ENCODE measurements around the gene XPO1.
"Not testable (repeated sequence)": the region's sequence is repeated elsewhere in the genome, so short reads cannot be mapped to it uniquely, and the experiment has no call there.

The XPO1 gene

GRCh38 chr2:61461404-61461803, 76.8 kb downstream of the XPO1 start:
- no peaks in the 10 kb centered on the region for H3K36me3 ChIP-seq (ENCODE audit: insufficient read depth, low read length)
- H3K27me3 ChIP-seq (ENCODE audit: control insufficient read depth in 1 of 2, insufficient read depth in 2 of 2, low read length in 2 of 2): no peaks in the 10 kb centered on the region
- H3K4me3 ChIP-seq (ENCODE audit: low read depth in 1 of 2, low read length in 2 of 2): no peak overlapping the region
- no peak overlapping the region for H3K9ac ChIP-seq (ENCODE audit: low read length)
- no peaks in the 10 kb centered on the region for H3K9me3 ChIP-seq (ENCODE audit: low read length)
- peaks cover 15% of the 10 kb centered on the region for H3K4me1 ChIP-seq (ENCODE audit: insufficient read depth, low read length)
- H3K27ac ChIP-seq (ENCODE audit: low read depth, low read length): no peak overlapping the region

DNA sequence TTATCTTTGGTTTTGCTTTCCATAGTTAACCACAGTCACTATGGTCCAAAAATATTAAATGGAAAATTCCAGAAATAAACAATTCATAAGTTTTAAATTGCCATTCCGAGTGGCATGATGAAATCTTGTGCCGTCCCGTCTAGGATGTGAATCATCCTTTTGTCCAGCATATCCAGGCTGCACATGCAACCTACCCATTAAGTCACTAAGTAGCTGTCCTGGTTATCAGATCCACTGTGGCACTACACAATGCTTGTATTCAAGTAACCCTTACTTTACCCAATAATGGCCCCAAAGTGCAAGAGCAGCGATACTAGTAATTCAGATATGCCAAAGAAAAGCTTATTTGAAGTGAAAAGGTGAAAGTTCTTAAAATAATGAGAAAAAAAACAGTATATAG, 78.0 kb downstream of the XPO1 start:
- Histone ChIP-seq H3K9ac (ENCODE audit: low read length) (no peak overlapping the region), H3K9me3 (ENCODE audit: low read length) (no peaks in the 10 kb centered on the region), H3K4me3 (ENCODE audit: low read depth in 1 of 2, low read length in 2 of 2) (no peak overlapping the region), H3K4me1 (ENCODE audit: insufficient read depth, low read length) (peaks cover 22% of the 10 kb centered on the region), H3K27ac (ENCODE audit: low read depth, low read length) (no peak overlapping the region), H3K27me3 (ENCODE audit: control insufficient read depth in 1 of 2, insufficient read depth in 2 of 2, low read length in 2 of 2) (no peaks in the 10 kb centered on the region), H3K36me3 (ENCODE audit: insufficient read depth, low read length) (no peaks in the 10 kb centered on the region)

GRCh38 chr2:61456746-61457420, 81.3 kb downstream of the XPO1 start:
- no peak overlapping the region for H3K27ac ChIP-seq (ENCODE audit: low read depth, low read length)
- H3K9ac ChIP-seq (ENCODE audit: low read length): no peak overlapping the region
- no peaks in the 10 kb centered on the region for H3K27me3 ChIP-seq (ENCODE audit: control insufficient read depth in 1 of 2, insufficient read depth in 2 of 2, low read length in 2 of 2)
- H3K9me3 ChIP-seq (ENCODE audit: low read length): no peaks in the 10 kb centered on the region
- peaks cover 13% of the 10 kb centered on the region for H3K4me1 ChIP-seq (ENCODE audit: insufficient read depth, low read length)
- no peaks in the 10 kb centered on the region for H3K36me3 ChIP-seq (ENCODE audit: insufficient read depth, low read length)
- H3K4me3 ChIP-seq (ENCODE audit: low read depth in 1 of 2, low read length in 2 of 2): no peak overlapping the region

DNA sequence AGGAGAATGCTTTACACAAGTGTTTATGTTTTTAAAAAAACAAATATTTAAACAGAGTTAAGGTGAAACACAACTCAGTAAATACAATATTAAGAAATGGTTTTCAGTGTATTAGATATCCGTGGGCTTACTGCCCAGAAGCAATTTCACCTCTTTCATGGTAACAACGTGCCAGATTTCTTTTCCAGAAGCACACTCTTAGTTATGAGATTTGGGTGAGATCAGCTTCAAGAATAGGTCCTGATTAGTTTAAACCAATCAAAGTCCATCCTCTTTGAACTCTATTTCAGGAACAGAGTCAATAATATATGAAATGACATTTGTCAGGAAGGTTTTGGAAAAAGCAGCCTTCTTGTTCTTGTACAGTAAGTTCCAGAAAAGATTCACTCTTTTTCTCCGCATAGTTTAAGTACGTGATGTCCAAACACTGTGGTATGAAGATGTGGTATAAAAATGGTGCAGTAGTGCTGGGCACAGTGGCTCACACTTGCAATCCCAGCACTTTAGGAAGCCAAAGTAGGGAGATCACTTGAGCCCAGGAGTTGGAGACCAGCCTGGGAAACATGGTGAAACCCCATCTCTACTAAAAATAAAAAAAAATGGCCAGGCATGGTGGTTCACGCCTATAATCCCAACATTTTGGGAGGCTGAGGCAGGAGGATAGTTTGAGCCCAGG, 81.9 kb downstream of the XPO1 start:
- Histone ChIP-seq H3K9ac (ENCODE audit: low read length) (no peak overlapping the region), H3K36me3 (ENCODE audit: insufficient read depth, low read length) (no peaks in the 10 kb centered on the region), H3K4me3 (ENCODE audit: low read depth in 1 of 2, low read length in 2 of 2) (no peak overlapping the region), H3K4me1 (ENCODE audit: insufficient read depth, low read length) (peaks cover 13% of the 10 kb centered on the region), H3K27ac (ENCODE audit: low read depth, low read length) (no peak overlapping the region), H3K9me3 (ENCODE audit: low read length) (no peaks in the 10 kb centered on the region), H3K27me3 (ENCODE audit: control insufficient read depth in 1 of 2, insufficient read depth in 2 of 2, low read length in 2 of 2) (no peaks in the 10 kb centered on the region)

GRCh38 chr2:61454972-61455371, 83.2 kb downstream of the XPO1 start:
- H3K27ac ChIP-seq (ENCODE audit: low read depth, low read length); H3K9ac ChIP-seq (ENCODE audit: low read length); H3K36me3 ChIP-seq (ENCODE audit: insufficient read depth, low read length); H3K9me3 ChIP-seq (ENCODE audit: low read length); H3K4me3 ChIP-seq (ENCODE audit: low read depth in 1 of 2, low read length in 2 of 2); H3K27me3 ChIP-seq (ENCODE audit: control insufficient read depth in 1 of 2, insufficient read depth in 2 of 2, low read length in 2 of 2): not testable (repeated sequence)
- H3K4me1 ChIP-seq (ENCODE audit: insufficient read depth, low read length): peaks cover 13% of the 10 kb centered on the region

- Histone ChIP-seq H3K36me3 (ENCODE audit: insufficient read depth, low read length) (no peaks in the 10 kb centered on the region), H3K4me3 (ENCODE audit: low read depth in 1 of 2, low read length in 2 of 2) (no peak overlapping the region), H3K9me3 (ENCODE audit: low read length) (no peaks in the 10 kb centered on the region), H3K27ac (ENCODE audit: low read depth, low read length) (no peak overlapping the region), H3K9ac (ENCODE audit: low read length) (no peak overlapping the region), H3K4me1 (ENCODE audit: insufficient read depth, low read length) (peaks cover 13% of the 10 kb centered on the region), H3K27me3 (ENCODE audit: control insufficient read depth in 1 of 2, insufficient read depth in 2 of 2, low read length in 2 of 2) (no peaks in the 10 kb centered on the region)
Measured at GRCh38 chr2:61454383-61454782, 83.8 kb downstream of the XPO1 start.

DNA sequence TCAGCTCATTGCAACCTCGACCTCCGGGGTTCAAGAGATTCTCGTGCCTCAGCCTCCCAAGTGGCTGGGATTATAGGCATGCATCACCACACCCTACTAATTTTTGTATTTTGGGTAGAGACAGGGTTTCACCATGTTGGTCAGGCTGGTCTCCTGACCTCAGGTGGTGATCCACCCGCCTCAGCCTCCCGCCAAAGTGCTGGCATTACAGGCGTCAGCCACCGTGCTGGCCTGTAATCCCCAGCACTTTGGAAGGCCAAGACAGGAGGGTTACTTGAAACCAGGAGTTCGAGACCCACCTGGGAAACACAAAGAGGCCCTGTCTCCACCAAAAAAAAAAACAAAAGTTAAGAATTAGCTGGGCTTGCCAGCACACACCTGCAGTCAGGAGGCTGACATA, 85.8 kb downstream of the XPO1 start:
- Histone ChIP-seq H3K4me3 (ENCODE audit: low read depth in 1 of 2, low read length in 2 of 2) (no peak overlapping the region), H3K9me3 (ENCODE audit: low read length) (no peaks in the 10 kb centered on the region), H3K4me1 (ENCODE audit: insufficient read depth, low read length) (peaks cover 13% of the 10 kb centered on the region), H3K27me3 (ENCODE audit: control insufficient read depth in 1 of 2, insufficient read depth in 2 of 2, low read length in 2 of 2) (no peaks in the 10 kb centered on the region), H3K36me3 (ENCODE audit: insufficient read depth, low read length) (no peaks in the 10 kb centered on the region), H3K27ac (ENCODE audit: low read depth, low read length) (no peak overlapping the region), H3K9ac (ENCODE audit: low read length) (no peak overlapping the region)

DNA sequence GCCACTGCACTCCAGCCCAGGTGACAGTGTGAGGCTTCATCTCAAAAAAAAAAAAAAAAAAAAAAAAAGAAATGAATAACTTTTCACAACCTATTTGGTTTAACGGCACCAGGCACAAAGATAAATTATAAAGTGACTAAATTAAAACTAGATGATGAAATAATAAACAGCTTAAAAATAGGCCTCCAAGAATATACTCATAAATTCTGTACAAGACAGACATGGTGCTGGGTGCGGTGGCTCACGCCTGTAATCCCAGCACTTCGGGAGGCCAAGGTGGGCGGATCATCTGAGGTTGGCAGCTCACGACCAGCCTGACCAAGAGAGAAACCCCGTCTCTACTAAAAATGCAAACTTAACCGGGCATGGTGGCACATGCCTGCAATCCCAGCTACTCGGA, 87.0 kb downstream of the XPO1 start:
- no peak overlapping the region for H3K27ac ChIP-seq (ENCODE audit: low read depth, low read length)
- no peaks in the 10 kb centered on the region for H3K36me3 ChIP-seq (ENCODE audit: insufficient read depth, low read length)
- no peak overlapping the region for H3K4me3 ChIP-seq (ENCODE audit: low read depth in 1 of 2, low read length in 2 of 2)
- H3K9me3 ChIP-seq (ENCODE audit: low read length): no peaks in the 10 kb centered on the region
- H3K27me3 ChIP-seq (ENCODE audit: control insufficient read depth in 1 of 2, insufficient read depth in 2 of 2, low read length in 2 of 2): no peaks in the 10 kb centered on the region
- no peak overlapping the region for H3K9ac ChIP-seq (ENCODE audit: low read length)
- peaks cover 6% of the 10 kb centered on the region for H3K4me1 ChIP-seq (ENCODE audit: insufficient read depth, low read length)

DNA sequence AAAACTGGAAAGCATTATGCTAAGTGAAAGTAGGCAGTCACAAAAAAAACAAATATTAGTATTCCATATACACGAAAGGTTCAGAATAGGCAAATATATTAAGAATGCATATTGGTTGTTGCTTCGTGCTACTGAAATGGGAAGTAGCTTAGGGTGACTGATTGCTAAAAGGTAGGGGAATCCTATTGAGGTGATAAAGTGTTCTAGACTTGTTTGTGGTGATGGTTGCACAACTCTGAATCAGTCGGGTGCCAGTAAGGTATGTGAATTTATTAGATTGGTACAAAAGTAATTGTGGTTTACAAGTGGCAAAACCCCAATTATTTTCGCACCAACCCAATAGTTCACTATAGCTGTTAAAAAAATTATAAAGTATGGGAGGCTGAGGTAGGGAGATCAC, 88.0 kb downstream of the XPO1 start:
- Histone ChIP-seq H3K36me3 (ENCODE audit: insufficient read depth, low read length) (no peaks in the 10 kb centered on the region), H3K4me1 (ENCODE audit: insufficient read depth, low read length) (no peaks in the 10 kb centered on the region), H3K9me3 (ENCODE audit: low read length) (no peaks in the 10 kb centered on the region), H3K27me3 (ENCODE audit: control insufficient read depth in 1 of 2, insufficient read depth in 2 of 2, low read length in 2 of 2) (no peaks in the 10 kb centered on the region), H3K9ac (ENCODE audit: low read length) (no peak overlapping the region), H3K27ac (ENCODE audit: low read depth, low read length) (no peak overlapping the region), H3K4me3 (ENCODE audit: low read depth in 1 of 2, low read length in 2 of 2) (no peak overlapping the region)

DNA sequence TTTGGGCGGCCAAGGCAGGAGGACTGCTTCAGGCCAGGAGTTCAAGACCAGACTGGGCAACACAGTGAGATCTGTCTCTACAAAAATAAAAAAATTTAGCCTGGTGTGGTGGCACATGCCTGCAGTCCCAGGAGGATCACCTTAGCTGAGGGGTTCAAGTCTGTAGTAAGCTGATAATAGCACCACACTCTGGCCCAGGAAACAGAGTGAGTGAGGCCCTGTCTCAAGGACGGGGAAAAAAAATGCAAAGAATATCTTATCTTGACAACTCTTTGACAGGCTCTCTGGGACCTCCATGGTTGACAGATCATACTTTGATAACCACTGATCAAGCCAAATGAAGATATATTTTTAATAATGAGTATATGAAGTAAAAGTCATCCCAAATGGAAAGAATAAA, 89.9 kb downstream of the XPO1 start:
- no peak overlapping the region for H3K9ac ChIP-seq (ENCODE audit: low read length)
- H3K27ac ChIP-seq (ENCODE audit: low read depth, low read length): no peak overlapping the region
- no peak overlapping the region for H3K4me3 ChIP-seq (ENCODE audit: low read depth in 1 of 2, low read length in 2 of 2)
- no peaks in the 10 kb centered on the region for H3K27me3 ChIP-seq (ENCODE audit: control insufficient read depth in 1 of 2, insufficient read depth in 2 of 2, low read length in 2 of 2)
- no peaks in the 10 kb centered on the region for H3K9me3 ChIP-seq (ENCODE audit: low read length)
- H3K4me1 ChIP-seq (ENCODE audit: insufficient read depth, low read length): no peaks in the 10 kb centered on the region
- H3K36me3 ChIP-seq (ENCODE audit: insufficient read depth, low read length): no peaks in the 10 kb centered on the region

- not testable (repeated sequence) for H3K36me3 ChIP-seq (ENCODE audit: insufficient read depth, low read length); H3K4me1 ChIP-seq (ENCODE audit: insufficient read depth, low read length); H3K27me3 ChIP-seq (ENCODE audit: control insufficient read depth in 1 of 2, insufficient read depth in 2 of 2, low read length in 2 of 2); H3K9ac ChIP-seq (ENCODE audit: low read length); H3K4me3 ChIP-seq (ENCODE audit: low read depth in 1 of 2, low read length in 2 of 2); H3K27ac ChIP-seq (ENCODE audit: low read depth, low read length); H3K9me3 ChIP-seq (ENCODE audit: low read length)
Measured at GRCh38 chr2:61446971-61447370, 91.2 kb downstream of the XPO1 start.
